ENCODE data around the gene UBA6. TPM values are rescaled to one million over a fixed set of nuclear protein-coding genes. Genes with fewer than 3 reads are reported as not detected.

The UBA6 gene
- 53.5 TPM for total RNA-seq
- polyA plus RNA-seq, result 13.8 TPM
- long read RNA-seq, donor 1, full-length matches to known transcripts, result 1 of 1 reads
- long read RNA-seq, donor 1, partial matches to known transcripts, result 0 of 1 reads
- long read RNA-seq, donor 1, other reads (novel, unspliced or antisense), result 0 of 1 reads
- long read RNA-seq, donor 2, result 0 reads
- long read RNA-seq, donor 3, result 0 reads
- long read RNA-seq, donor 4, full-length matches to known transcripts, result 1 of 1 reads
- long read RNA-seq, donor 4, partial matches to known transcripts, result 0 of 1 reads
- long read RNA-seq, donor 4, other reads (novel, unspliced or antisense), result 0 of 1 reads
- long read RNA-seq, donor 5, partial matches to known transcripts, result 0 of 3 reads
- long read RNA-seq, donor 5, other reads (novel, unspliced or antisense), result 0 of 3 reads
- long read RNA-seq, donor 6, result 0 reads
- long read RNA-seq, donor 7, full-length matches to known transcripts, result 2 of 2 reads
- long read RNA-seq, donor 7, partial matches to known transcripts, result 0 of 2 reads
- long read RNA-seq, donor 7, other reads (novel, unspliced or antisense), result 0 of 2 reads
- long read RNA-seq, donor 8, result 0 reads
- long read RNA-seq, donor 9, full-length matches to known transcripts, result 1 of 1 reads
- long read RNA-seq, donor 9, partial matches to known transcripts, result 0 of 1 reads
- long read RNA-seq, donor 9, other reads (novel, unspliced or antisense), result 0 of 1 reads
- long read RNA-seq, donor 10, result 0 reads

GRCh38 chr4:67700738-67701516, at the start of gene UBA6:
TSS of gene UBA6 (minus strand) at chr4:67701155. CDS start at chr4:67701119, 36 bp downstream.
- Histone ChIP-seq H3K27me3 (ENCODE audit: control insufficient read depth in 2 of 2, insufficient read depth in 1 of 2, low read length in 1 of 2) (no peaks in the 10 kb centered on the region), H3K4me3 (ENCODE audit: low read length in 2 of 2) (peak within 1 kb of the TSS; percentile 79 to 89), H3K27ac (ENCODE audit: low read depth in 1 of 2, low read length in 1 of 2) (peak within 1 kb of the TSS; percentile 74 to 83), H3K4me1 (ENCODE audit: control insufficient read depth in 2 of 2, insufficient read depth in 2 of 2, low read length in 2 of 2) (peaks cover 10 to 11% of the 10 kb centered on the region in 2 donors), H3K36me3 (ENCODE audit: control insufficient read depth in 2 of 2, insufficient read depth in 2 of 2, low read length in 1 of 2) (no peaks in the 10 kb centered on the region), H3K9me3 (ENCODE audit: control insufficient read depth in 2 of 2, insufficient read depth in 1 of 2, low read length in 1 of 2) (no peaks in the 10 kb centered on the region)
- under 1% methylated on average over 57 of the region's 57 CpGs for WGBS
- DNase-seq (ENCODE audit: low read depth in 6 of 9, low spot score in 9 of 9), result peak; percentile 81 to 96 (median 90)

GRCh38 chr4:67750691-67751090, 49.7 kb upstream of the UBA6 start:
- DNase-seq (ENCODE audit: low read depth in 6 of 9, low spot score in 9 of 9), result no peak
- WGBS, result 96% methylated on average over 4 of the region's 4 CpGs
- no peaks in the 10 kb centered on the region for H3K36me3 ChIP-seq (ENCODE audit: control insufficient read depth in 2 of 2, insufficient read depth in 2 of 2, low read length in 1 of 2)
- H3K27me3 ChIP-seq (ENCODE audit: control insufficient read depth in 2 of 2, insufficient read depth in 1 of 2, low read length in 1 of 2), result no peaks in the 10 kb centered on the region
- no peak overlapping the region for H3K27ac ChIP-seq (ENCODE audit: low read depth in 1 of 2, low read length in 1 of 2)
- no peaks in the 10 kb centered on the region for H3K4me1 ChIP-seq (ENCODE audit: control insufficient read depth in 2 of 2, insufficient read depth in 2 of 2, low read length in 2 of 2)
- no peaks in the 10 kb centered on the region for H3K9me3 ChIP-seq (ENCODE audit: control insufficient read depth in 2 of 2, insufficient read depth in 1 of 2, low read length in 1 of 2)
- H3K4me3 ChIP-seq (ENCODE audit: low read length in 2 of 2), result no peak overlapping the region

- no peaks in the 10 kb centered on the region for H3K27me3 ChIP-seq (ENCODE audit: control insufficient read depth in 2 of 2, insufficient read depth in 1 of 2, low read length in 1 of 2)
- no peaks in the 10 kb centered on the region for H3K4me1 ChIP-seq (ENCODE audit: control insufficient read depth in 2 of 2, insufficient read depth in 2 of 2, low read length in 2 of 2)
- H3K27ac ChIP-seq (ENCODE audit: low read depth in 1 of 2, low read length in 1 of 2), result no peak overlapping the region
- H3K36me3 ChIP-seq (ENCODE audit: control insufficient read depth in 2 of 2, insufficient read depth in 2 of 2, low read length in 1 of 2), result no peaks in the 10 kb centered on the region
- H3K9me3 ChIP-seq (ENCODE audit: control insufficient read depth in 2 of 2, insufficient read depth in 1 of 2, low read length in 1 of 2), result no peaks in the 10 kb centered on the region
- no peak for DNase-seq (ENCODE audit: low read depth in 6 of 9, low spot score in 9 of 9)
- H3K4me3 ChIP-seq (ENCODE audit: low read length in 2 of 2), result no peak overlapping the region
- 94% methylated on average over 3 of the region's 3 CpGs for WGBS
These were observed 48.3 kb upstream of the UBA6 start for GRCh38 chr4:67749286-67749685.

GRCh38 chr4:67746797-67747495, 46.0 kb upstream of the UBA6 start:
- 67% methylated on average over 5 of the region's 5 CpGs for WGBS
- no peaks in the 10 kb centered on the region for H3K4me1 ChIP-seq (ENCODE audit: control insufficient read depth in 2 of 2, insufficient read depth in 2 of 2, low read length in 2 of 2)
- no peak overlapping the region for H3K27ac ChIP-seq (ENCODE audit: low read depth in 1 of 2, low read length in 1 of 2)
- no peaks in the 10 kb centered on the region for H3K27me3 ChIP-seq (ENCODE audit: control insufficient read depth in 2 of 2, insufficient read depth in 1 of 2, low read length in 1 of 2)
- DNase-seq (ENCODE audit: low read depth in 6 of 9, low spot score in 9 of 9), result peak in 8 of 9 donors; percentile 10 to 67 (median 28)
- no peaks in the 10 kb centered on the region for H3K36me3 ChIP-seq (ENCODE audit: control insufficient read depth in 2 of 2, insufficient read depth in 2 of 2, low read length in 1 of 2)
- no peak overlapping the region for H3K4me3 ChIP-seq (ENCODE audit: low read length in 2 of 2)
- no peaks in the 10 kb centered on the region for H3K9me3 ChIP-seq (ENCODE audit: control insufficient read depth in 2 of 2, insufficient read depth in 1 of 2, low read length in 1 of 2)

- H3K36me3 ChIP-seq (ENCODE audit: control insufficient read depth in 2 of 2, insufficient read depth in 2 of 2, low read length in 1 of 2), result no peaks in the 10 kb centered on the region
- DNase-seq (ENCODE audit: low read depth in 6 of 9, low spot score in 9 of 9), result no peak
- no peaks in the 10 kb centered on the region for H3K4me1 ChIP-seq (ENCODE audit: control insufficient read depth in 2 of 2, insufficient read depth in 2 of 2, low read length in 2 of 2)
- H3K4me3 ChIP-seq (ENCODE audit: low read length in 2 of 2), result no peak overlapping the region
- no peaks in the 10 kb centered on the region for H3K9me3 ChIP-seq (ENCODE audit: control insufficient read depth in 2 of 2, insufficient read depth in 1 of 2, low read length in 1 of 2)
- H3K27me3 ChIP-seq (ENCODE audit: control insufficient read depth in 2 of 2, insufficient read depth in 1 of 2, low read length in 1 of 2), result no peaks in the 10 kb centered on the region
- no peak overlapping the region for H3K27ac ChIP-seq (ENCODE audit: low read depth in 1 of 2, low read length in 1 of 2)
- WGBS, result 95% methylated on average over 4 of the region's 4 CpGs
These were observed 43.8 kb upstream of the UBA6 start for GRCh38 chr4:67744561-67745283.

- H3K9me3 ChIP-seq (ENCODE audit: control insufficient read depth in 2 of 2, insufficient read depth in 1 of 2, low read length in 1 of 2), result no peaks in the 10 kb centered on the region
- no peak for DNase-seq (ENCODE audit: low read depth in 6 of 9, low spot score in 9 of 9)
- H3K27ac ChIP-seq (ENCODE audit: low read depth in 1 of 2, low read length in 1 of 2), result no peak overlapping the region
- H3K4me3 ChIP-seq (ENCODE audit: low read length in 2 of 2), result no peak overlapping the region
- WGBS, result 96% methylated on average over 3 of the region's 3 CpGs
- no peaks in the 10 kb centered on the region for H3K27me3 ChIP-seq (ENCODE audit: control insufficient read depth in 2 of 2, insufficient read depth in 1 of 2, low read length in 1 of 2)
- no peaks in the 10 kb centered on the region for H3K4me1 ChIP-seq (ENCODE audit: control insufficient read depth in 2 of 2, insufficient read depth in 2 of 2, low read length in 2 of 2)
- no peaks in the 10 kb centered on the region for H3K36me3 ChIP-seq (ENCODE audit: control insufficient read depth in 2 of 2, insufficient read depth in 2 of 2, low read length in 1 of 2)
These were observed 42.2 kb upstream of the UBA6 start for GRCh38 chr4:67743194-67743593.

GRCh38 chr4:67736262-67736661, 35.3 kb upstream of the UBA6 start:
- no peaks in the 10 kb centered on the region for H3K4me1 ChIP-seq (ENCODE audit: control insufficient read depth in 2 of 2, insufficient read depth in 2 of 2, low read length in 2 of 2)
- peaks cover 0 to 2% of the 10 kb centered on the region in 2 donors for H3K36me3 ChIP-seq (ENCODE audit: control insufficient read depth in 2 of 2, insufficient read depth in 2 of 2, low read length in 1 of 2)
- no peak overlapping the region for H3K4me3 ChIP-seq (ENCODE audit: low read length in 2 of 2)
- no peaks in the 10 kb centered on the region for H3K9me3 ChIP-seq (ENCODE audit: control insufficient read depth in 2 of 2, insufficient read depth in 1 of 2, low read length in 1 of 2)
- H3K27me3 ChIP-seq (ENCODE audit: control insufficient read depth in 2 of 2, insufficient read depth in 1 of 2, low read length in 1 of 2), result no peaks in the 10 kb centered on the region
- no peak for DNase-seq (ENCODE audit: low read depth in 6 of 9, low spot score in 9 of 9)
- H3K27ac ChIP-seq (ENCODE audit: low read depth in 1 of 2, low read length in 1 of 2), result no peak overlapping the region
- WGBS, result 97% methylated on average over 1 of the region's 1 CpG

GRCh38 chr4:67735325-67735724, 34.4 kb upstream of the UBA6 start:
- Histone ChIP-seq H3K4me1 (ENCODE audit: control insufficient read depth in 2 of 2, insufficient read depth in 2 of 2, low read length in 2 of 2) (no peaks in the 10 kb centered on the region), H3K27me3 (ENCODE audit: control insufficient read depth in 2 of 2, insufficient read depth in 1 of 2, low read length in 1 of 2) (no peaks in the 10 kb centered on the region), H3K27ac (ENCODE audit: low read depth in 1 of 2, low read length in 1 of 2) (no peak overlapping the region), H3K9me3 (ENCODE audit: control insufficient read depth in 2 of 2, insufficient read depth in 1 of 2, low read length in 1 of 2) (no peaks in the 10 kb centered on the region), H3K36me3 (ENCODE audit: control insufficient read depth in 2 of 2, insufficient read depth in 2 of 2, low read length in 1 of 2) (peaks cover 0 to 2% of the 10 kb centered on the region in 2 donors), H3K4me3 (ENCODE audit: low read length in 2 of 2) (no peak overlapping the region)
- DNase-seq (ENCODE audit: low read depth in 6 of 9, low spot score in 9 of 9), result no peak
